ENCODE data around the gene GSG1L.

The GSG1L gene

DNA sequence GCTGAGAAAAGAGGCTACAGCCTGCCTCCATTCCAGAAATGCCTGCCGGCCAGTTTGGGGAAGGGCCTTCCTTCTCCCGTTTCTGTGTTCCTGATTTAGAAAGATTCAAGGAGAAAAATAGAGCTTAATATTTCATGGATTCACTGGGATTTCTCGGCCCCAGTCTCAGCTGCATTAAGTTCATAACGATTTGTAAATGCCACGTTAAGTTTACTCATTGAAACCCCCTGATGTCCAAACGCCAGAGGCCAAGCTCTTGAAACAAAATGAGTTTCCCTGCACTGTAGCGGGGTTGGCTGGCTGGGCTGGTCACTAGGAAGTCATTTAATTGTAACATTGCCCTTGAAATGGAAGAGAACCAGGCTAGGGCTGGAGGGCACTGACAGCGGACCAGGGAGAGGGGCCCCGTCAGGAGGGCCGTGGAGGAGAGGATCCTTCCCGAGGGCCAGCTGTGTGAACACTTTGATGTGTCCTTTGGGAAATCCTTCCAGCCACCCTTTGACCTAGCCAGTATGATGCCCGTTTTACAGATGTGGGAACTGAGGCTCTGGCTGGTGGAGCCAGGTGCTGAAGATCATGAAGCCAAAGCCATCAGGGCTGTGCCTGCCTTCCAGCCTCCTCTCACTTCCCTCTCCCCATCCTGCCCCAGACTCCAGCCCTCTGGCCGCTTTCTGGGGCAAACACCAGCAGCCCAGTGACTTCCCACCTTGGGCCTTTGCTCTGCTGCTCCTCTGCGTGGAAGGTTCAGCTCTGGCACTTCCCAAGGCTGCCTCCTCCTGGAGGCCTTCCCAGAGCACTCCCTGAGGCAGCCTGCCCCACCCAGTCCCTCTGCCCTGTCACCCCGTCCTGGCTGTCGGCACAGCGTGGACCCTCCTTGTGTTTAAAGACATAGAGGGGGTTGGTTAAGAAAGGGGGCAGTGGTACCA, 293.0 kb downstream of the GSG1L start:
- no peak for TF ChIP-seq CTCF (IDR thresholded peaks at IDR 0.05)
- no peak for DNase-seq (ENCODE audit: low spot score)
- H3K27ac ChIP-seq, result no peak overlapping the region
- no peak overlapping the region for H3K4me3 ChIP-seq

- no peak for TF ChIP-seq CTCF (IDR thresholded peaks at IDR 0.05)
- Histone ChIP-seq H3K27ac (no peak overlapping the region), H3K4me3 (no peak overlapping the region)
- no peak for DNase-seq (ENCODE audit: low spot score)
Observed at GRCh38 chr16:27769561-27770255, 293.8 kb downstream of the GSG1L start.

GRCh38 chr16:27768651-27769272, 294.8 kb downstream of the GSG1L start:
- Histone ChIP-seq H3K4me3 (no peak overlapping the region), H3K27ac (no peak overlapping the region)
- TF ChIP-seq CTCF (IDR thresholded peaks at IDR 0.05), result no peak
- no peak for DNase-seq (ENCODE audit: low spot score)

DNA sequence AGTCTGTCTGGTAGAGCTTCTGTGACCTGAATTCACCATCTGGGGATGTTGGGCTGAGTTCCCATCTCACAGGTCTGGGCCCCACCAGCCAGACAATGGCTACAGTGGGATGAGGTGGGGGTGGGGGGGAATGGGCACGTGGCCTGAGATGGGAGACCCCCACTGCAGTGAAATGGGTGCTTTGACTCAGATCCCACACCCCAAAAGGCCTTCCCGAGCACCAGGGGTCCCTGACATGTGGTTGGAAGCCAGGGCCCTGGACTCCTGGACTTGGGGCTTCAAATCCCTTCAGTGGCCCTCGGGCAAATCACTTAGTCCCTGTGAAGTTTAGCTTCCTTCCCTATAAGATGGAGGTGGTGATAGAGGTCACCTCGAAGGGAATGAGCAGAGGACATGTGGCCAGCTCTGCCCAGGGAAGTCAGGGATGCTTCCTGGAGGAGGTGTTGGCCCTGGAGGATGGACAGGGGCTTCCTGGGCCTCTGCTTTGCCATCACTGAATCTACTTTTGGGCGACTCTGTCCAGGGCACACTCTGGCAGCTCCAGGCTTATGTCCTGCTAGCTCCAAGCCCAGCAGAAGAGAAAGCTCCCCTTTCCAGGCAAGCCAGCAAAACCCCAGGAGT, 295.4 kb downstream of the GSG1L start:
- no peak for DNase-seq (ENCODE audit: low spot score)
- no peak for TF ChIP-seq CTCF (IDR thresholded peaks at IDR 0.05)
- H3K27ac ChIP-seq, result no peak overlapping the region
- no peak overlapping the region for H3K4me3 ChIP-seq

DNA sequence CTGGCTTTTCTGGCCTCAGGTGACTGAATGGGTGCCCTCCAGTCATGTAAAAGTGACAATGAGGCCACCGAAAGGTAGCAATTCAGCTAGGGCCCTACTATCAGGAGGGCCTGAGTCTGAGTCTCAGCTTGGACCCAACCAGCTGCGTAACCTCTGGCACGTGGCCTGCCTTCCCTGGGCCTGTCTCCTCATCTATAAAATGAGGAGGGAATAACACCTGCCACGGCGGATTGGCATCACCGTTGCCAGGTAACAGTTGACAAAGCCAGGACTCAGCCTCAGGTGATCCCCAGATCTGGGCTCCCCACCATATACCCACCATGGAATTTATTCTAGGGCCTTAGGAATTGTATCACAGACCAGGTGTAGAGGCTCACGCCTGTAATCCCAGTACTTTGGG, 296.4 kb downstream of the GSG1L start:
- DNase-seq (ENCODE audit: low spot score), result no peak
- TF ChIP-seq CTCF (IDR thresholded peaks at IDR 0.05), result no peak
- Histone ChIP-seq H3K27ac (no peak overlapping the region), H3K4me3 (no peak overlapping the region)

GRCh38 chr16:27766236-27766925, 297.1 kb downstream of the GSG1L start:
- no peak for TF ChIP-seq CTCF (IDR thresholded peaks at IDR 0.05)
- H3K27ac ChIP-seq, result no peak overlapping the region
- no peak overlapping the region for H3K4me3 ChIP-seq
- no peak for DNase-seq (ENCODE audit: low spot score)

All from coronary artery (tissue), 2 donors.